Stimulated activated CD4-positive, alpha-beta T cell treated with anti-CD3 and anti-CD28 coated beads, TNF-alpha, amount 100 ng/mL, for 1 hour (primary cell): ENCODE measurements around the gene FBXW8.
A peak's percentile ranks its signal among the peaks of the same experiment; 100 is the strongest.

Experiments used
- DNase-seq, 3 donors: peaks; one replicate each; pipeline ENCODE4 v3.0.0-alpha.2; 2020; ENCODE audit warnings: low read depth in 3 of 3, low spot score in 1 of 3

The FBXW8 gene

GRCh38 chr12:116924558-116925453, 14.1 kb downstream of the FBXW8 start:
- peak in 2 of 3 donors; percentile 10 to 20 for DNase-seq

- DNase-seq = no peak
Measured at GRCh38 chr12:116926283-116927243, 15.8 kb downstream of the FBXW8 start.

GRCh38 chr12:116927244-116927940, 16.6 kb downstream of the FBXW8 start:
- no peak for DNase-seq

GRCh38 chr12:116928504-116928903, 17.8 kb downstream of the FBXW8 start:
- no peak for DNase-seq

- no peak for DNase-seq
Measured at GRCh38 chr12:116929885-116930284, 19.1 kb downstream of the FBXW8 start.

GRCh38 chr12:116931665-116932064, 20.9 kb downstream of the FBXW8 start:
- no peak for DNase-seq

- DNase-seq = no peak
Measured at GRCh38 chr12:116933091-116933490, 22.3 kb downstream of the FBXW8 start.

- DNase-seq = no peak
Measured at GRCh38 chr12:116933512-116934246, 22.9 kb downstream of the FBXW8 start.

- DNase-seq = no peak
Measured at GRCh38 chr12:116934908-116935705, 24.4 kb downstream of the FBXW8 start.

- no peak for DNase-seq
Measured at GRCh38 chr12:116937640-116938039, 26.9 kb downstream of the FBXW8 start.

- DNase-seq = no peak
Measured at GRCh38 chr12:116939734-116940133, 29.0 kb downstream of the FBXW8 start.

GRCh38 chr12:116941188-116941587, 30.4 kb downstream of the FBXW8 start:
- no peak for DNase-seq

- no peak for DNase-seq
Measured at GRCh38 chr12:116943419-116944372, 32.9 kb downstream of the FBXW8 start.

- no peak for DNase-seq
Measured at GRCh38 chr12:116945886-116946550, 35.3 kb downstream of the FBXW8 start.

- no peak for DNase-seq
Measured at GRCh38 chr12:116948298-116948697, 37.5 kb downstream of the FBXW8 start.

GRCh38 chr12:116950628-116951325, 40.0 kb downstream of the FBXW8 start:
- DNase-seq = no peak

- no peak for DNase-seq
Measured at GRCh38 chr12:116954710-116955381, 44.1 kb downstream of the FBXW8 start.
